OCI-LY1 (cell line): ENCODE results near the gene TERT.

Experiments used
- H2AFZ ChIP-seq: fragments of 200-600 bp; sonication (generic), shearing (Covaris generic); 2 replicates; pipeline ENCODE4 v1.6.0; 2014; ENCODE audit warnings: antibody characterized with exemption, mild to moderate bottlenecking, low read length
- H3F3A ChIP-seq: fragments of 200-600 bp; sonication (generic), shearing (Covaris generic); 2 replicates; pipeline ENCODE4 v1.6.0; 2014; ENCODE audit warnings: mild to moderate bottlenecking, antibody characterized with exemption, low read length, moderate library complexity; ENCODE audit not compliant: insufficient read depth
- H3K27ac ChIP-seq: fragments of 200-600 bp; sonication (generic); 2 replicates; pipeline ENCODE4 v1.5.1; 2014; ENCODE audit warnings: low read length, mixed run types, mild to moderate bottlenecking, low read depth; ENCODE audit not compliant: poor library complexity, severe bottlenecking
- H3K27me3 ChIP-seq: fragments of 200-600 bp; sonication (generic); 2 replicates; pipeline ENCODE4 v1.6.0; 2014; ENCODE audit warnings: antibody characterized with exemption, mild to moderate bottlenecking, low read length, moderate library complexity; ENCODE audit not compliant: insufficient read depth
- H3K36me3 ChIP-seq: fragments of 200-600 bp; sonication (generic); 2 replicates; pipeline ENCODE4 v1.6.1; 2014; ENCODE audit warnings: mild to moderate bottlenecking, antibody characterized with exemption, low read length, moderate library complexity, mixed read lengths; ENCODE audit not compliant: insufficient read depth
- H3K4me1 ChIP-seq: fragments of 200-600 bp; sonication (generic); 2 replicates; pipeline ENCODE4 v1.5.1; 2014; ENCODE audit warnings: mild to moderate bottlenecking, low read length, moderate library complexity; ENCODE audit not compliant: insufficient read depth, severe bottlenecking
- H3K4me2 ChIP-seq: fragments of 200-600 bp; sonication (generic), shearing (Covaris generic); 2 replicates; pipeline ENCODE4 v1.6.1; 2014; ENCODE audit warnings: low read length
- H3K4me3 ChIP-seq: fragments of 200-600 bp; sonication (generic); 2 replicates; pipeline ENCODE4 v1.5.1; 2014; ENCODE audit warnings: low read length, low read depth, mild to moderate bottlenecking, mixed read lengths; ENCODE audit not compliant: poor library complexity, severe bottlenecking
- H3K79me2 ChIP-seq: fragments of 200-600 bp; shearing (Covaris generic); 2 replicates; pipeline ENCODE4 v1.6.1; 2016; ENCODE audit warnings: mixed run types, low read length, mixed read lengths; ENCODE audit not compliant: insufficient read depth
- H3K9ac ChIP-seq: fragments of 200-600 bp; sonication (generic), shearing (Covaris generic); 2 replicates; pipeline ENCODE4 v1.6.1; 2014; ENCODE audit warnings: mild to moderate bottlenecking, low read length, mixed read lengths
- H3K9me2 ChIP-seq: fragments of 200-600 bp; sonication (generic), shearing (Covaris generic); 2 replicates; pipeline ENCODE4 v1.6.1; 2014; ENCODE audit warnings: low read depth, mild to moderate bottlenecking, low read length, mixed read lengths
- H3K9me3 ChIP-seq: fragments of 200-600 bp; shearing (Covaris generic); 2 replicates; pipeline ENCODE4 v1.6.1; 2014; ENCODE audit warnings: low read length, mixed read lengths
- H4K20me1 ChIP-seq: fragments of 200-600 bp; sonication (generic), shearing (Covaris generic); 2 replicates; pipeline ENCODE4 v1.6.0; 2016; ENCODE audit warnings: mild to moderate bottlenecking, low read length; ENCODE audit not compliant: insufficient read depth
- CTCF ChIP-seq: fragments of 200-600 bp; sonication (generic), shearing (Covaris generic); IDR thresholded peaks from 2 replicates; pipeline ENCODE4 v1.5.1; 2017; ENCODE audit warnings: mild to moderate bottlenecking, antibody characterized with exemption, low read length, moderate library complexity, mixed read lengths
- EZH2 ChIP-seq: fragments of 200-600 bp; sonication (generic), shearing (Covaris generic); IDR thresholded peaks from 2 replicates; pipeline ENCODE4 v1.8.0; 2017; ENCODE audit warnings: borderline replicate concordance, mixed run types, mild to moderate bottlenecking, antibody characterized with exemption, low read length, moderate library complexity, mixed read lengths

TERT gene

GRCh38 chr5:1299511-1299850, 4.6 kb upstream of the TERT start:
- no peaks in the 10 kb centered on the region for H3K36me3 ChIP-seq
- no peak overlapping the region for H3K9ac ChIP-seq
- no peak overlapping the region for H2AFZ ChIP-seq
- no peaks in the 10 kb centered on the region; the same call in 1 of the 2 replicates for H3K27me3 ChIP-seq
- no peak overlapping the region for H3K4me2 ChIP-seq
- H3F3A ChIP-seq: no peaks in the 10 kb centered on the region
- H3K27ac ChIP-seq: no peak overlapping the region
- H3K9me2 ChIP-seq: no peaks in the 10 kb centered on the region
- H3K9me3 ChIP-seq: no peaks in the 10 kb centered on the region
- TF ChIP-seq CTCF (no peak), EZH2 (no peak)
- no peaks in the 10 kb centered on the region for H3K79me2 ChIP-seq
- no peaks in the 10 kb centered on the region for H4K20me1 ChIP-seq
- H3K4me3 ChIP-seq: no peak overlapping the region
- peaks cover 39% of the 10 kb centered on the region for H3K4me1 ChIP-seq

- no peaks in the 10 kb centered on the region; the same call in 1 of the 2 replicates for H3K27me3 ChIP-seq
- no peaks in the 10 kb centered on the region for H4K20me1 ChIP-seq
- H3K9me3 ChIP-seq: no peaks in the 10 kb centered on the region
- H3K9me2 ChIP-seq: no peaks in the 10 kb centered on the region
- no peaks in the 10 kb centered on the region for H3K79me2 ChIP-seq
- no peak overlapping the region for H3K4me2 ChIP-seq
- H3K9ac ChIP-seq: no peak overlapping the region
- H2AFZ ChIP-seq: no peak overlapping the region
- peaks cover under 1% of the 10 kb centered on the region; the same call in 1 of the 2 replicates for H3K36me3 ChIP-seq
- H3K27ac ChIP-seq: no peak overlapping the region
- TF ChIP-seq EZH2: no peak
- H3F3A ChIP-seq: no peaks in the 10 kb centered on the region
- no peak overlapping the region for H3K4me3 ChIP-seq
- peaks cover 45% of the 10 kb centered on the region for H3K4me1 ChIP-seq
Observed at GRCh38 chr5:1298723-1299510, 4.0 kb upstream of the TERT start.

DNA sequence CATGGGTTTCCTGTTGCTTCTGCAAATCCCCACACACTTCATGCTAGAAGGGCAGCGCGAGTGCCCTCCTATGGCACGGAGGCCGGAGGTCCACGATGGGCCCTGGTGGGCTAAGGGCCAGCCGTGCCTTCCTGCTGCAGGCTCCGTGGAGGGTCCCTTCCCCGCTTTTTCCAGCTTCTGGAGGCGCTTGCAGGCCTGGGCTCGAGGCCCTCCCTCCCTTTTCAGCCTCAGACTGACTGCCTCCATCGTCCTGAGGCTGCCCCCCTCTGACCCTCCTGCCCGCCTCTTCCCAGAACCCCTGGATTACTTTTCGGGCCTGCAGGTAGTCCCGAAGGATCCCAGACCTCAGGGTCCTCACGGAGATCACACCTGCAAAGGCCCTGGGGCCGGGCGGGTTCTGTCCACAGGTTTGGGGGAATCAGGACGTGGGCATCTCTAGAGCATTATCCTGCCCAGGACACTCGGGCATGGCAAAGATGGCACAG, 3.2 kb upstream of the TERT start:
- no peak overlapping the region for H2AFZ ChIP-seq
- H3K4me1 ChIP-seq: peaks cover 53% of the 10 kb centered on the region
- peaks cover 9% of the 10 kb centered on the region for H3K36me3 ChIP-seq
- no peaks in the 10 kb centered on the region for H3K79me2 ChIP-seq
- H3K4me2 ChIP-seq: no peak overlapping the region
- no peak overlapping the region for H3K9ac ChIP-seq
- no peak for TF ChIP-seq CTCF
- TF ChIP-seq EZH2: no peak
- no peak overlapping the region for H3K4me3 ChIP-seq
- H3K27me3 ChIP-seq: no peaks in the 10 kb centered on the region
- H3K9me3 ChIP-seq: no peaks in the 10 kb centered on the region
- no peak overlapping the region for H3K27ac ChIP-seq
- no peaks in the 10 kb centered on the region for H4K20me1 ChIP-seq
- no peaks in the 10 kb centered on the region for H3K9me2 ChIP-seq
- H3F3A ChIP-seq: no peaks in the 10 kb centered on the region

DNA sequence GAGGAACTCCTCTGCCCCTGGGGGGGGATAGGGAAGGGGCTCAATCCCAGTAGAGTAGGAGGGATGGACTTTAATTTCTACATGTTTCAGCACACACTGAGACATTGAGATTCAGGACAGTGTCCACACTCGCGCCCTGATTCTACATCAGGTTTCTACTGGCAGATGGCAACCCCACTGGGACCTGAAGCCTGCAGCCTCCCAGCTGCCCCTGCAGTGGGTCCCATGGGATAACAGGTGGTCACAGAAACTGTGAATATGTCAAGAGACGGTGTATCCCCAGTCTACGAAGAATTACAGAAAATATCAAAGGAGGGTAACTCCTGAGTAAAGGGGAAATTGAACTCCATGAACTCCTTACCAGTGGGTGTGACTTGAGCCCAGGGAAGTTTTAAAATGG, 2.4 kb upstream of the TERT start:
- Histone ChIP-seq H2AFZ (no peak overlapping the region), H3K27ac (peak overlapping the region; percentile 22), H3K9me2 (no peaks in the 10 kb centered on the region), H3K79me2 (no peaks in the 10 kb centered on the region; the same call in 1 of the 2 replicates), H3K9ac (no peak overlapping the region), H3K27me3 (no peaks in the 10 kb centered on the region), H3F3A (no peaks in the 10 kb centered on the region), H3K4me1 (peaks cover 62% of the 10 kb centered on the region), H3K9me3 (no peaks in the 10 kb centered on the region), H3K4me3 (no peak overlapping the region), H3K36me3 (peaks cover 14% of the 10 kb centered on the region), H4K20me1 (no peaks in the 10 kb centered on the region), H3K4me2 (no peak overlapping the region)
- TF ChIP-seq CTCF (no peak), EZH2 (no peak)
